CD4-positive, alpha-beta T cell treated with Interleukin-4 for 1 hour (primary cell): ENCODE data around the gene XPO1.
A peak's percentile ranks its signal among the peaks of the same experiment; 100 is the strongest.
"Not testable (repeated sequence)": the region's sequence is repeated elsewhere in the genome, so short reads cannot be mapped to it uniquely, and the experiment has no call there.

Source experiments
- DNase-seq, 2 donors: peaks; one replicate each; pipeline ENCODE4 v3.0.0-alpha.2; 2020 to 2022

The XPO1 gene

GRCh38 chr2:61468231-61468630 is 69.9 kb downstream of the XPO1 start:
- DNase-seq, result not testable (repeated sequence)

DNA sequence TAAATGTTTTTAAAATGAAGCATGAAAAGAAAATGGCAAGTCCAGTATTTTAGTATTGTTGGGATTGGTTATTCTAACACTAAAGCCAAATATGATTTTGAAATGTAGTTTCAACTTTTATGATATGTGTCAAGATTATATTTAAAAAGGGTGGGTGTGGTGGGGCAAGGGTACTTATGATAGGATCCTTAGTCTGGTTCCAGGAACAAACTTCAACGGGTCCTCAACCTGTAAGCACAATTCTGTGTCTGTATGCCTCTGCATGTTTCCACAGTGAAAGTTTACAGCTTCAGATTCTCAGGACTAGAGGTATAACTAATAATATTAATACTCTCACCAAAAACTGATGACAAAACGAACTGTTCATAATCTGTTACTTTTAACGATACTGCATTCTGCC is 73.1 kb downstream of the XPO1 start:
- DNase-seq, result no peak

DNA sequence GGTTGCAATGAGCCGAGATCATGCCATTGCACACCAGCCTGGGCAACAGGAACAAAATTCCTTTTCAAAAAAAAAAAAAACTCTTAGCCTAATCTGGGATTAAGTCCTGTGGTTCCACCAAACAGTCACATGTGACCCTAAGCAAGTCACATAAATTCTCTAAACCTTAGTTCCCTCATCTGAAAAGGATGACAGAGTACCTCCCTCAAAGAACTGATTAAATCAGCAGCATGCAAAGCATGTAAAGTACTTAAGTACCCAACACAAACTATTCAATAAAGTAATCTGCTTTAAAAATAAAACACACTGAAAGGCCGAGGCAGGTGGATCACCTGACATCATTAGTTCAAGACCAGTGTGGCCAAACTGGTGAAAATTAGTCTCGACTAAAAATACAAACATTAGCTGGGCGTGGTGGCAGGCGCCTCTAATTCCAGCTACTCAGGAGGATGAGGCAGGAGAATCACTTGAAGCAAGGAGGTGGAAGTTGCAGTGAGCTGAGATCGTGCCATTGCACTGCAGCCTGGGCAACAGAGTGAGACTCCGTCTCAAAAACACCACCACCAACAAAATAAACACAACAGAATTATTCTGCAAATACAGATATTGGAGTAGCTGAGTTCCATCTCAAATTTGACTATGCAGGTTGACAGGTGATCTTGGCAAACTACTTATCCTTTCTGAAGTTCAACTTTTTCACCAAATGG is 74.2 kb downstream of the XPO1 start:
- no peak for DNase-seq

DNA sequence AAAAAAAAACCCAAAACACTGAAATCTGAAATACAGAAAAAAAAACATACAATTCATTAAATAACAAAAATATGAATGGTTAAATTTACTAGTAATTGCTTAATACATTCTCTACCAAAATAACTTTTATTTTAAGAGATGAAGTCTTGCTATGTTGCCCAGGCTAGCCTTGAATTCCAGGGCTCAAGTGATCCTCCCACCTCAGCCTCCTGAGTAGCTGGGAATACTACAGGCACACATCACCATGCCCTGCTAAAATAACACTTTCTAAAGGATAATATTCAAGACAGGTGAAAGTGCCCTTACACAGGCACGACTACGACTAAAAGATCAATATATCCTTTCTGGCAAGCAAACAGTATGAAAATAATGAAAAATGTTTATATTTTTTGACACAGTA is 76.8 kb downstream of the XPO1 start:
- DNase-seq, result no peak

DNA sequence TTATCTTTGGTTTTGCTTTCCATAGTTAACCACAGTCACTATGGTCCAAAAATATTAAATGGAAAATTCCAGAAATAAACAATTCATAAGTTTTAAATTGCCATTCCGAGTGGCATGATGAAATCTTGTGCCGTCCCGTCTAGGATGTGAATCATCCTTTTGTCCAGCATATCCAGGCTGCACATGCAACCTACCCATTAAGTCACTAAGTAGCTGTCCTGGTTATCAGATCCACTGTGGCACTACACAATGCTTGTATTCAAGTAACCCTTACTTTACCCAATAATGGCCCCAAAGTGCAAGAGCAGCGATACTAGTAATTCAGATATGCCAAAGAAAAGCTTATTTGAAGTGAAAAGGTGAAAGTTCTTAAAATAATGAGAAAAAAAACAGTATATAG is 78.0 kb downstream of the XPO1 start:
- DNase-seq, result no peak

DNA sequence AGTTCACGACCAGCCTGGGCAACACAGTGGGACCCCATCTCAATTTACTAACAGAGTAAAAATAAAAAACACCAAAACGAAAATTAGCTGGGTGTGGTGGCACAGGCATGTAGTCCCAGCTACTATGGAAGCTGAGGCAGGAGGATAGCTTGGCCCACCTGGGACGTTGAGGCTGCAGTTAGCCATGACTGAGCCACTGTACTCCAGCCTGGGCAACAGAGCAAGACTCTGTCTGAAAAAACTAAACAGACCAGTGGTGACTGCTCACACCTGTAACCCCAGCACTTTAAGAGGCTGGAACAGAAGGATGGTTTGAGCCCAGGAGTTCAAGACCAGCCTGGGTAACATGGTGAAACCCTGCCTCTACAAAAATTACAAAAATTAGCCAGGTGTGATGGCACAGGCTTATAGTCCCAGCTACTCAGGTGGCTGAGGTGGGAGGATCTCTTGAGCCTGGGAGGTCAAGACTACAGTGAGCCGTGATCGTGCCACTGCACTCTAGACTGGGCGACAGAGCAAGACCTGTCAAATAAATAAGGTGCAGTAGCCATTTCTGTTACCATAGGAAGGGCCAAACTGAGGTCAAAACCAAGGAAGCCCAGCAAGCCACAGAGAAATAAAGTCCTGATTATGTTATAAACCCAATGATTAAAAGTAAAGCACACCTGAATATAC is 81.3 kb downstream of the XPO1 start:
- no peak for DNase-seq

- no peak for DNase-seq
Observed at GRCh38 chr2:61456070-61456745, 81.9 kb downstream of the XPO1 start.

GRCh38 chr2:61454972-61455371 is 83.2 kb downstream of the XPO1 start:
- not testable (repeated sequence) for DNase-seq

DNA sequence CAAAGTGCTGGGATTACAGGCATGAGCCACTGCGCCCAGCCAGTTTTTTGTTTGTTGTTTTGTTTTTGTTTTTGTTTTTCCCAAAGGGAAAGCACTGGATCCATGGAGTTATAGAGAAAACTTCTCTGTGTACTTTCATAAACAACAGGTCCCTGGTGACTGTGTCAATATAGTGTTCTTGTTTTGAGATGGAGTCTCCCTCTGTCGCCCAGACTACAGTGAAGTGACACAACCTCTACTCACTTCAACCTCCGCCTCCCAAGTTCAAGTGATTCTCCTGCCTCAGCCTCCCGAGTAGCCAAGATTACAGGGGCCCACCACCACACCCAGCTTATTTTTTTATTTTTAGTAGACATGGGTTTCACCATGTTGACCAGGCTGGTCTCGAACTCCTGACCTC is 83.8 kb downstream of the XPO1 start:
- no peak for DNase-seq

DNA sequence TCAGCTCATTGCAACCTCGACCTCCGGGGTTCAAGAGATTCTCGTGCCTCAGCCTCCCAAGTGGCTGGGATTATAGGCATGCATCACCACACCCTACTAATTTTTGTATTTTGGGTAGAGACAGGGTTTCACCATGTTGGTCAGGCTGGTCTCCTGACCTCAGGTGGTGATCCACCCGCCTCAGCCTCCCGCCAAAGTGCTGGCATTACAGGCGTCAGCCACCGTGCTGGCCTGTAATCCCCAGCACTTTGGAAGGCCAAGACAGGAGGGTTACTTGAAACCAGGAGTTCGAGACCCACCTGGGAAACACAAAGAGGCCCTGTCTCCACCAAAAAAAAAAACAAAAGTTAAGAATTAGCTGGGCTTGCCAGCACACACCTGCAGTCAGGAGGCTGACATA is 85.8 kb downstream of the XPO1 start:
- DNase-seq, result no peak

DNA sequence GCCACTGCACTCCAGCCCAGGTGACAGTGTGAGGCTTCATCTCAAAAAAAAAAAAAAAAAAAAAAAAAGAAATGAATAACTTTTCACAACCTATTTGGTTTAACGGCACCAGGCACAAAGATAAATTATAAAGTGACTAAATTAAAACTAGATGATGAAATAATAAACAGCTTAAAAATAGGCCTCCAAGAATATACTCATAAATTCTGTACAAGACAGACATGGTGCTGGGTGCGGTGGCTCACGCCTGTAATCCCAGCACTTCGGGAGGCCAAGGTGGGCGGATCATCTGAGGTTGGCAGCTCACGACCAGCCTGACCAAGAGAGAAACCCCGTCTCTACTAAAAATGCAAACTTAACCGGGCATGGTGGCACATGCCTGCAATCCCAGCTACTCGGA is 87.0 kb downstream of the XPO1 start:
- no peak for DNase-seq

DNA sequence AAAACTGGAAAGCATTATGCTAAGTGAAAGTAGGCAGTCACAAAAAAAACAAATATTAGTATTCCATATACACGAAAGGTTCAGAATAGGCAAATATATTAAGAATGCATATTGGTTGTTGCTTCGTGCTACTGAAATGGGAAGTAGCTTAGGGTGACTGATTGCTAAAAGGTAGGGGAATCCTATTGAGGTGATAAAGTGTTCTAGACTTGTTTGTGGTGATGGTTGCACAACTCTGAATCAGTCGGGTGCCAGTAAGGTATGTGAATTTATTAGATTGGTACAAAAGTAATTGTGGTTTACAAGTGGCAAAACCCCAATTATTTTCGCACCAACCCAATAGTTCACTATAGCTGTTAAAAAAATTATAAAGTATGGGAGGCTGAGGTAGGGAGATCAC is 88.0 kb downstream of the XPO1 start:
- DNase-seq, result peak in 1 of 2 donors; percentile 33

DNA sequence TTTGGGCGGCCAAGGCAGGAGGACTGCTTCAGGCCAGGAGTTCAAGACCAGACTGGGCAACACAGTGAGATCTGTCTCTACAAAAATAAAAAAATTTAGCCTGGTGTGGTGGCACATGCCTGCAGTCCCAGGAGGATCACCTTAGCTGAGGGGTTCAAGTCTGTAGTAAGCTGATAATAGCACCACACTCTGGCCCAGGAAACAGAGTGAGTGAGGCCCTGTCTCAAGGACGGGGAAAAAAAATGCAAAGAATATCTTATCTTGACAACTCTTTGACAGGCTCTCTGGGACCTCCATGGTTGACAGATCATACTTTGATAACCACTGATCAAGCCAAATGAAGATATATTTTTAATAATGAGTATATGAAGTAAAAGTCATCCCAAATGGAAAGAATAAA is 89.9 kb downstream of the XPO1 start:
- no peak for DNase-seq

GRCh38 chr2:61446971-61447370 is 91.2 kb downstream of the XPO1 start:
- DNase-seq, result not testable (repeated sequence)

- no peak for DNase-seq
Observed at GRCh38 chr2:61443342-61444041, 94.7 kb downstream of the XPO1 start.

GRCh38 chr2:61439241-61440002 is 98.7 kb downstream of the XPO1 start:
- DNase-seq, result no peak

- DNase-seq, result no peak
Observed at GRCh38 chr2:61438670-61439069, 99.5 kb downstream of the XPO1 start.

GRCh38 chr2:61437170-61437569 is 101.0 kb downstream of the XPO1 start:
- DNase-seq, result no peak

DNA sequence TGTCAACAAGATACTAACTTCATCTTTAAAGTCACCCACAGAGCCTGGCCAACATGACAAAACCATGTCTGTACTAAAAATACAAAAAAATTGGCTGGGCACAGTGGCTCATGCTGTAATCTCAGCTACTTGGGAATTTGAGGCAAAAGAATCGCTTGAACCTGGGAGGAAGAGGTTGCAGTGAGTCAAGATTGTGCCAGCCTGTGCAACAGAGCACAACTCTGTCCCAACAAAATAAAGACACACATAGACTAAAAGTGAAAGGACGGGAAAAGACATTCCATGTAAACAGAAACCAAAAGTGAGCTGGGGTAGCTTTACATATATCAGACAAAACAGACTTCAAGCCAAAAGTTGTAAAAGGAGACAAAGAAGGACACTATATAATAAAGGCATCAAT is 102.1 kb downstream of the XPO1 start:
- no peak for DNase-seq

DNA sequence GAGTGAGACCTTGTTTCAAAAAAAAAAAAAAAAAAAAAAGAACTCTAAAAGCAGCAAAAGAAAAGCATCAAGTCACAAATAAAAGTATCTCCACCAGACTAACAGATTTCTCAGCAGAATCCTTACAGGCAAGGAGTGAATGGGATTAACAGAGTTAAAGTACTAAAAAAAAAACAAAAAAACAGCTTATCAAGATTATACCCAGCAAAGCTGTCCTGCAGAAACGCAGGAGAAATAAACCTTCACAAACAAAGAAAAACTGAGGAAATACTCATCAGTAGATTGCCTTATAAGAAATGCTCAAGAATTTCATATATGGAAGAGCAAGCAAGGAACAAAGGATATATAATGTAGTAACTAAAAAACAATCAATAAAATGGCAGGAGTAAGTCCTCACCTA is 102.9 kb downstream of the XPO1 start:
- no peak for DNase-seq

DNA sequence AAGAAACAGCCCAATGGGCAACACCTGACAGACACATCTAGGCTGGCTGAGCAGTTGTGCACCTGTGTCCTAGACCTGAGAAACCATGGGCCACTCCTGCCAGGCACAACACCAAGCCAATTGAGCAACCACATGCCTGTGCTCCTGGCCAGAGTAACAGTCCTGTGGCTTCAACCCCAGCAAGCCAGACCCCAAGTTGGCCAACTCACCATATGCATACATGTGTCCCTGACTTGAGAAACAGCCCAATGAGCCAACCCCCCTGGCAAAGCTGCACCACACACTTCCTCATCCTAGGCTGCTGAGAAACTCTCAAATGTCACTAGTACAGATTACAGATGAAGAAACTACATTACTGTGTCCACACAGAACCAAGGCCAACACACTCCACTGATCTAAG is 103.8 kb downstream of the XPO1 start:
- DNase-seq, result peak in 1 of 2 donors; percentile 39

GRCh38 chr2:61433606-61434005 is 104.5 kb downstream of the XPO1 start:
- DNase-seq, result no peak

- no peak for DNase-seq
Observed at GRCh38 chr2:61432990-61433389, 105.2 kb downstream of the XPO1 start.
